HEK293T (cell line): Measurements from ENCODE around the gene RIC8A.

ENCODE experiments used
- ARNT ChIP-seq: fragments of 450-650 bp; IDR thresholded peaks from 2 replicates; pipeline ENCODE4 v1.6.1; 2017; ENCODE audit warnings: mild to moderate bottlenecking
- BHLHE40 ChIP-seq: fragments of 450-650 bp; IDR thresholded peaks from 2 replicates; pipeline ENCODE4 v1.6.1; 2016; ENCODE audit warnings: mild to moderate bottlenecking, moderate library complexity, borderline replicate concordance
- ELF4 ChIP-seq: fragments of 450-650 bp; IDR thresholded peaks from 2 replicates; pipeline ENCODE4 v1.6.1; 2017; ENCODE audit warnings: antibody characterized with exemption
- FOXA1 ChIP-seq: fragments of 450-650 bp; IDR thresholded peaks from 2 replicates; pipeline ENCODE4 v1.6.1; 2016; ENCODE audit warnings: mild to moderate bottlenecking
- FOXK2 ChIP-seq: fragments of 450-650 bp; IDR thresholded peaks from 2 replicates; pipeline ENCODE4 v1.6.1; 2016; ENCODE audit warnings: mild to moderate bottlenecking
- FOXM1 ChIP-seq: fragments of 450-650 bp; IDR thresholded peaks from 2 replicates; pipeline ENCODE4 v1.6.1; 2017; ENCODE audit warnings: mild to moderate bottlenecking, borderline replicate concordance
- HDGF ChIP-seq: fragments of 450-650 bp; IDR thresholded peaks from 2 replicates; pipeline ENCODE4 v1.6.1; 2017; ENCODE audit warnings: antibody characterized with exemption, borderline replicate concordance
- LEF1 ChIP-seq: fragments of 450-650 bp; IDR thresholded peaks from 2 replicates; pipeline ENCODE4 v1.6.1; 2017; ENCODE audit warnings: mild to moderate bottlenecking, borderline replicate concordance
- SP1 ChIP-seq: fragments of 450-650 bp; IDR thresholded peaks from 2 replicates; pipeline ENCODE4 v1.6.1; 2017
- TARDBP ChIP-seq: fragments of 450-650 bp; IDR thresholded peaks from 2 replicates; pipeline ENCODE4 v1.6.1; 2016
- ZNF384 ChIP-seq: fragments of 450-650 bp; IDR thresholded peaks from 2 replicates; pipeline ENCODE4 v1.6.1; 2016

DNA sequence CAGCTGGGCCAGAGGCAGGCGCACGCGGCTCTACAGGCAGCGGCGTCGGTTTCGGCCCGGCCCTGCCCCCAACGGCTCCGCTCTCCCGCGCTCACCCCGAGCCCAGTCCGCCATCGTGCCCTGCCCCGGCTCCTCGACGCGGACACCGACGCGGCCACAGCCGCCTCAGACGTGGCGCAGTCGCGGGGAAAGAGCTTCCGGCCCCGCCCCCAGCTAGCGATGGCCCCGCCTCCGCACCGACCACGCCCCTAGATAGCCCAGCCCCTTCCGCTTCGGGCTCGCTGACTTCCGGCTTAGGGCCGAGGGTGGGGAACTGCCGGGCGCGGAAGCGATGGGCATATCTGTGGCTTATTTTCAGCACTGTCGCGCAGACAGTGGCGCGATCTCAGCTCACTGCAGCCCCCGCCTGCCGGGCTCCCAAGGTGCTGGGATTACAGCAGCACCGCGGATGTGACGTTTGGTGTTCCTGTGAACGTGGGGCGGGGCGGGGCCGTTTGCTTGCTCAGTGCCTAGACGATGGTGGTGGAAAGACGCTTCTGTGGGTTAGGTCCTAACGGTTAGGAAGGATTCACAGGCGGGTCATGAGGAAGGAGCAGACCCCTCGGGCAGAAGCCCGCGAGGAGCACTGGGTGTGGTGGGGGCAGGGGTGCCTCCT lies at the start of gene RIC8A, which contains the start of gene BET1L:
- no peak for TF ChIP-seq FOXK2
- TF ChIP-seq BHLHE40, result no peak
- no peak for TF ChIP-seq FOXA1
- TF ChIP-seq ARNT, result no peak
- TF ChIP-seq SP1, result no peak
- TF ChIP-seq HDGF, result no peak
- TF ChIP-seq FOXM1, result no peak
- no peak for TF ChIP-seq ZNF384
- TF ChIP-seq ELF4, result peak; percentile 62
- no peak for TF ChIP-seq TARDBP
- no peak for TF ChIP-seq LEF1
